GM23338 (cell line): ENCODE results near the gene NR2C1. TPM values are rescaled to one million over a fixed set of nuclear protein-coding genes. Genes with fewer than 3 reads are reported as not detected.

Experiments used
- ATAC-seq: fragments of 200-7000 bp; cut with Tn5 transposase; 3 replicates; pipeline ENCODE4 v1.9.1; 2020
- DNase-seq: peaks from one replicate; pipeline ENCODE4 v3.0.0-alpha.2; 2015; ENCODE audit warnings: low spot score
- H2AFZ ChIP-seq: fragments of 200-600 bp; sonication (generic); 2 replicates; pipeline ENCODE4 v1.8.0; 2016; ENCODE audit warnings: antibody characterized with exemption, mild to moderate bottlenecking, moderate library complexity
- H3F3A ChIP-seq: fragments of 200-600 bp; sonication (generic); replicated peaks from 2 replicates; pipeline ENCODE4 v1.8.0; 2017; ENCODE audit warnings: antibody characterized with exemption, mixed run types, low read depth
- H3K27ac ChIP-seq: fragments of 200-600 bp; sonication (generic); 2 replicates; pipeline ENCODE4 v1.6.1; 2016; ENCODE audit warnings: low read depth
- H3K27me3 ChIP-seq: fragments of 200-600 bp; sonication (generic); 2 replicates; pipeline ENCODE4 v1.8.0; 2016; ENCODE audit warnings: mild to moderate bottlenecking, mixed run types, moderate library complexity; ENCODE audit not compliant: insufficient read depth
- H3K36me3 ChIP-seq: fragments of 200-600 bp; sonication (generic); 2 replicates; pipeline ENCODE4 v1.8.0; 2016; ENCODE audit warnings: mild to moderate bottlenecking; ENCODE audit not compliant: insufficient read depth
- H3K4me1 ChIP-seq: fragments of 200-600 bp; sonication (generic); 2 replicates; pipeline ENCODE4 v1.8.0; 2016; ENCODE audit warnings: mild to moderate bottlenecking, moderate library complexity; ENCODE audit not compliant: insufficient read depth
- H3K4me2 ChIP-seq: fragments of 200-600 bp; sonication (generic); 2 replicates; pipeline ENCODE4 v1.7.1; 2017; ENCODE audit warnings: mixed run types
- H3K4me3 ChIP-seq: fragments of 200-600 bp; sonication (generic); 2 replicates; pipeline ENCODE4 v1.6.1; 2016; ENCODE audit warnings: mixed run types
- H3K79me2 ChIP-seq: fragments of 200-600 bp; sonication (generic); replicated peaks from 2 replicates; pipeline ENCODE4 v1.8.0; 2017; ENCODE audit warnings: mild to moderate bottlenecking; ENCODE audit not compliant: insufficient read depth
- H3K9me2 ChIP-seq: fragments of 200-600 bp; sonication (generic); 2 replicates; pipeline ENCODE4 v1.8.0; 2017; ENCODE audit not compliant: insufficient read depth
- H4K20me1 ChIP-seq: fragments of 200-600 bp; sonication (generic); replicated peaks from 2 replicates; pipeline ENCODE4 v1.8.0; 2017; ENCODE audit warnings: mild to moderate bottlenecking; ENCODE audit not compliant: insufficient read depth
- H3K27ac Mint-ChIP-seq: 2 replicates; pipeline ENCODE4 v1.8.0; 2020; ENCODE audit warnings: inconsistent platforms, mild to moderate bottlenecking, moderate library complexity, mixed read lengths
- H3K27me3 Mint-ChIP-seq: 3 replicates; pipeline ENCODE4 v1.8.0; 2022; ENCODE audit warnings: low read depth, mild to moderate bottlenecking, moderate library complexity, mixed read lengths, inconsistent platforms; ENCODE audit not compliant: insufficient read depth, poor library complexity
- H3K36me3 Mint-ChIP-seq: 3 replicates; pipeline ENCODE4 v1.8.0; 2021; ENCODE audit warnings: low read depth, mild to moderate bottlenecking, inconsistent platforms, moderate library complexity, mixed read lengths
- H3K4me1 Mint-ChIP-seq: 3 replicates; pipeline ENCODE4 v1.8.0; 2020; ENCODE audit warnings: mild to moderate bottlenecking, inconsistent platforms, mixed read lengths
- H3K4me3 Mint-ChIP-seq: 3 replicates; pipeline ENCODE4 v1.8.0; 2021; ENCODE audit warnings: moderate library complexity, mild to moderate bottlenecking, inconsistent platforms, mixed read lengths
- H3K9me3 Mint-ChIP-seq: 3 replicates; pipeline ENCODE4 v1.8.0; 2020; ENCODE audit warnings: moderate library complexity, mild to moderate bottlenecking, inconsistent platforms, mixed read lengths
- EZH2 ChIP-seq: fragments of 200-600 bp; sonication (generic); IDR thresholded peaks from one replicate; pipeline ENCODE4 v1.8.0; 2017; ENCODE audit warnings: antibody characterized with exemption, mild to moderate bottlenecking, low read depth; ENCODE audit not compliant: unreplicated experiment
- EZH2phosphoT487 ChIP-seq: fragments of 200-600 bp; sonication (generic); IDR thresholded peaks from one replicate; pipeline ENCODE4 v1.8.1; 2018; ENCODE audit warnings: antibody characterized with exemption; ENCODE audit not compliant: unreplicated experiment
- JUNB ChIP-seq: IDR thresholded peaks from one replicate; pipeline ENCODE4 v1.6.1; 2016; ENCODE audit warnings: antibody characterized with exemption; ENCODE audit not compliant: unreplicated experiment
- NANOG ChIP-seq: IDR thresholded peaks from 2 replicates; pipeline ENCODE4 v1.6.1; 2016; ENCODE audit warnings: antibody characterized with exemption, borderline replicate concordance
- POLR2AphosphoS5 ChIP-seq: IDR thresholded peaks from 2 replicates; pipeline ENCODE4 v1.6.1; 2016; ENCODE audit warnings: antibody characterized with exemption, low read depth
- REST ChIP-seq: IDR thresholded peaks from one replicate; pipeline ENCODE4 v1.6.1; 2018; ENCODE audit warnings: antibody characterized with exemption; ENCODE audit not compliant: unreplicated experiment
- polyA plus RNA-seq: library from polyadenylated mRNA; unstranded; fragments of >200 nt; fragmentation: Nextera tagmentation; extraction: Ambion mirVana; gene quantifications from 2 replicates; pipeline ENCODE4 v1.2.1, GENCODE V29; 2016
- total RNA-seq: library from RNA; depleted of rRNA; stranded (reverse); fragments of >200 nt; shearing (Covaris generic); gene quantifications from 2 replicates; pipeline ENCODE4 v1.2.3, GENCODE V29; 2014
- TF ChIP-seq, protein P1 (sequence below): IDR thresholded peaks from 2 replicates; pipeline ENCODE4 v1.6.1; 2016; ENCODE audit warnings: antibody characterized with exemption
- TF ChIP-seq, protein P2 (sequence below), 2 experiments: fragments of 200-600 bp in 1 of 2; sonication (generic) in 1 of 2; conservative IDR thresholded peaks; 2 replicates each; pipeline versions ENCODE4 v1.5.1 to v1.6.1; 2016 to 2017; ENCODE audit warnings: antibody characterized with exemption in 2 of 2, low read depth in 2 of 2, mild to moderate bottlenecking in 2 of 2, moderate library complexity in 1 of 2

Gene NR2C1
- total and polyA plus RNA-seq, 2 experiments from 2014 or later, result 41.1 to 45.3 TPM

DNA sequence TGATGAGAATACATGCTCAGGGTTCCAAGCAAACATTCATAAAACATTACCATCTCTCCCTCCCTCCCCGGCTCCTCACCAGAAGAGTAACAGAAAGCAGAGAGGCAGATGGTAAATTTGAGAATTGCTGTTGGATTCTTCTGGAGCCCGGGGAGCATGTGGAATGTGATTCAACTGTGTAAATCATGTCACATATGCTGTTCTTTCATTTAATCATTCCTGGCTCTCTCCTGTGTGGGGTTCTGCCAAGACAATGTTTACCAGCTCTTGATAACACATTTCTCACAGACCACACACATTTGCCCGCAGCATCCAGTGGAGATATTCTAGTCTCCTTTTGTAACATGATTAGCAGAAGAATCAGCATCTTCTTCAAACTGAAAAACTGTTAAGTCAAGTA, 23.4 kb upstream of the NR2C1 start:
- peaks cover 31% of the 10 kb centered on the region for H3K36me3 Mint-ChIP-seq
- H3K9me3 Mint-ChIP-seq, result no peaks in the 10 kb centered on the region
- ATAC-seq, result no peak

GRCh38 chr12:95096378-95096777, 23.0 kb upstream of the NR2C1 start:
- no peak overlapping the region for H3K27ac ChIP-seq
- TF ChIP-seq REST (no peak), EZH2phosphoT487 (no peak), JUNB (no peak)
- TF ChIP-seq, protein P1, sequence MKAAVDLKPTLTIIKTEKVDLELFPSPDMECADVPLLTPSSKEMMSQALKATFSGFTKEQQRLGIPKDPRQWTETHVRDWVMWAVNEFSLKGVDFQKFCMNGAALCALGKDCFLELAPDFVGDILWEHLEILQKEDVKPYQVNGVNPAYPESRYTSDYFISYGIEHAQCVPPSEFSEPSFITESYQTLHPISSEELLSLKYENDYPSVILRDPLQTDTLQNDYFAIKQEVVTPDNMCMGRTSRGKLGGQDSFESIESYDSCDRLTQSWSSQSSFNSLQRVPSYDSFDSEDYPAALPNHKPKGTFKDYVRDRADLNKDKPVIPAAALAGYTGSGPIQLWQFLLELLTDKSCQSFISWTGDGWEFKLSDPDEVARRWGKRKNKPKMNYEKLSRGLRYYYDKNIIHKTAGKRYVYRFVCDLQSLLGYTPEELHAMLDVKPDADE, result no peak

More for the DNA sequence above, 23.4 kb upstream of the NR2C1 start:
- Histone ChIP-seq H3K4me2 (no peak overlapping the region), H3K79me2 (no peaks in the 10 kb centered on the region), H3K27me3 (no peaks in the 10 kb centered on the region), H3K9me2 (no peaks in the 10 kb centered on the region), H4K20me1 (peaks cover 3% of the 10 kb centered on the region; the same call in 1 of the 2 replicates), H3K4me1 (no peaks in the 10 kb centered on the region), H2AFZ (no peak overlapping the region), H3K27ac (no peak overlapping the region), H3K4me3 (no peak overlapping the region), H3K36me3 (peaks cover 10% of the 10 kb centered on the region; the same call in 1 of the 2 replicates), H3F3A (no peaks in the 10 kb centered on the region)
- no peaks in the 10 kb centered on the region for H3K27me3 Mint-ChIP-seq
- TF ChIP-seq JUNB, result no peak
- TF ChIP-seq, protein P1, result no peak
- TF ChIP-seq NANOG, result no peak
- TF ChIP-seq EZH2, result no peak
- no peak for TF ChIP-seq POLR2AphosphoS5
- no peak for TF ChIP-seq EZH2phosphoT487
- TF ChIP-seq, protein P2, sequence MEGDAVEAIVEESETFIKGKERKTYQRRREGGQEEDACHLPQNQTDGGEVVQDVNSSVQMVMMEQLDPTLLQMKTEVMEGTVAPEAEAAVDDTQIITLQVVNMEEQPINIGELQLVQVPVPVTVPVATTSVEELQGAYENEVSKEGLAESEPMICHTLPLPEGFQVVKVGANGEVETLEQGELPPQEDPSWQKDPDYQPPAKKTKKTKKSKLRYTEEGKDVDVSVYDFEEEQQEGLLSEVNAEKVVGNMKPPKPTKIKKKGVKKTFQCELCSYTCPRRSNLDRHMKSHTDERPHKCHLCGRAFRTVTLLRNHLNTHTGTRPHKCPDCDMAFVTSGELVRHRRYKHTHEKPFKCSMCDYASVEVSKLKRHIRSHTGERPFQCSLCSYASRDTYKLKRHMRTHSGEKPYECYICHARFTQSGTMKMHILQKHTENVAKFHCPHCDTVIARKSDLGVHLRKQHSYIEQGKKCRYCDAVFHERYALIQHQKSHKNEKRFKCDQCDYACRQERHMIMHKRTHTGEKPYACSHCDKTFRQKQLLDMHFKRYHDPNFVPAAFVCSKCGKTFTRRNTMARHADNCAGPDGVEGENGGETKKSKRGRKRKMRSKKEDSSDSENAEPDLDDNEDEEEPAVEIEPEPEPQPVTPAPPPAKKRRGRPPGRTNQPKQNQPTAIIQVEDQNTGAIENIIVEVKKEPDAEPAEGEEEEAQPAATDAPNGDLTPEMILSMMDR (conservative IDR thresholded peaks at IDR 0.05; ENCODE audit: low read depth in 2 of 2), result no peak
- DNase-seq, result no peak
- no peaks in the 10 kb centered on the region for H3K4me1 Mint-ChIP-seq
- H3K4me3 Mint-ChIP-seq, result no peak overlapping the region
- H3K27ac Mint-ChIP-seq, result peak overlapping the region; percentile 31; the same call in 1 of the 2 replicates

More at GRCh38 chr12:95096378-95096777, 23.0 kb upstream of the NR2C1 start:
- Histone ChIP-seq H3K9me2 (no peaks in the 10 kb centered on the region), H3F3A (no peaks in the 10 kb centered on the region), H3K27me3 (no peaks in the 10 kb centered on the region), H3K4me2 (no peak overlapping the region), H3K4me3 (no peak overlapping the region), H3K36me3 (peaks cover 15% of the 10 kb centered on the region; the same call in 1 of the 2 replicates), H3K4me1 (no peaks in the 10 kb centered on the region), H2AFZ (no peak overlapping the region), H3K79me2 (no peaks in the 10 kb centered on the region), H4K20me1 (peaks cover 3% of the 10 kb centered on the region; the same call in 1 of the 2 replicates)
- H3K4me1 Mint-ChIP-seq, result no peaks in the 10 kb centered on the region
- no peaks in the 10 kb centered on the region for H3K27me3 Mint-ChIP-seq
- 0 out of 2 replicates have a peak overlapping the region, but pooled peaks have one; percentile 31 for H3K27ac Mint-ChIP-seq
- H3K36me3 Mint-ChIP-seq, result peaks cover 36% of the 10 kb centered on the region
- ATAC-seq (no peak), DNase-seq (no peak)
- H3K4me3 Mint-ChIP-seq, result no peak overlapping the region
- H3K9me3 Mint-ChIP-seq, result no peaks in the 10 kb centered on the region
